Stimulated activated CD8-positive, alpha-beta memory T cell treated with anti-CD3 and anti-CD28 coated beads, Interleukin-15, amount 100 ng/mL, for 4 hours (primary cell): Measurements from ENCODE around the gene ORMDL3.

Experiments
- DNase-seq, 2 donors: peaks; one replicate each; pipeline ENCODE4 v3.0.0-alpha.2; 2020; ENCODE audit warnings: low read depth in 2 of 2

ORMDL3 gene

DNA sequence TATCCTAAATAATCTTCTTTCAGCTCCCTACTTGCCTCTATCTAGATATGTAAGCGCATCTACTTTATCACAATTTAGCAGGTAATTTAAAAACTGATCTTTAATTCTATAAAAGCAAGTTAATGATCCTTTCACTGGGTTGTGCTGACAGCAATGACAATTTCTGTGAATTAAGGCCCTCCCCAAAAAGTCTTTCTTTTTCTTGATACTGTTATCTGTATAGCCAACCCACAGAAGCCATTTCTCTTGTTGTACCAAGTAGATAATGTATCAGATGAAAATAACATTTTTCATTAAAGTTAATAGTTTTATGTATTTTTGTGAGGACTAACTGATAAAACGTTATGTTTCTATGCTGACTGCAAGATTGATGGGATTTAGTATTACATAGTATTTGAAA, 55.6 kb downstream of the ORMDL3 start:
- no peak for DNase-seq
